Coronary artery (tissue), 2 donors: ENCODE measurements around the gene HIF3A.

Experiments
- DNase-seq: peaks from one replicate; pipeline ENCODE4 v3.0.0-alpha.2; 2017; ENCODE audit warnings: low spot score
- H3K27ac ChIP-seq, 2 donors: fragments of 200-600 bp; sonication (generic); one replicate each; pipeline ENCODE4 v1.5.1; 2016 to 2019
- H3K4me3 ChIP-seq: fragments of 200-600 bp; sonication (generic); 2 replicates; pipeline ENCODE4 v1.5.1; 2016; ENCODE audit warnings: mild to moderate bottlenecking, moderate library complexity
- CTCF ChIP-seq: fragments of 200-600 bp; sonication (generic); IDR thresholded peaks from one replicate; pipeline ENCODE4 v1.5.1; 2019; ENCODE audit warnings: antibody characterized with exemption

Gene HIF3A

GRCh38 chr19:46295401-46296201 is 1.2 kb upstream of the HIF3A start:
- H3K4me3 ChIP-seq = no peak overlapping the region
- H3K27ac ChIP-seq = peak overlapping the region; percentile 55 to 97
- TF ChIP-seq CTCF = no peak
- DNase-seq = no peak

GRCh38 chr19:46296202-46296480 is 701 bp upstream of the HIF3A start:
- DNase-seq = no peak
- Histone ChIP-seq H3K27ac (peak overlapping the region; percentile 97 to 98), H3K4me3 (peak overlapping the region; percentile 81)
- no peak for TF ChIP-seq CTCF

GRCh38 chr19:46297700-46298478 is 1.0 kb downstream of the HIF3A start:
- peak overlapping the region; percentile 81 for H3K4me3 ChIP-seq
- DNase-seq = peak; percentile 93
- TF ChIP-seq CTCF = peak; percentile 17
- H3K27ac ChIP-seq = peak overlapping the region; percentile 97 to 98

- no peak for DNase-seq
- TF ChIP-seq CTCF = no peak
- peak overlapping the region; percentile 97 to 98 for H3K27ac ChIP-seq
- H3K4me3 ChIP-seq = peak overlapping the region; percentile 81
Measured at GRCh38 chr19:46298479-46299003, 1.7 kb downstream of the HIF3A start.

GRCh38 chr19:46299004-46299509 is 2.2 kb downstream of the HIF3A start:
- peak overlapping the region; percentile 81 for H3K4me3 ChIP-seq

GRCh38 chr19:46299695-46300094 is 2.9 kb downstream of the HIF3A start:
- H3K4me3 ChIP-seq = peak overlapping the region; percentile 81
- DNase-seq = no peak

More at GRCh38 chr19:46299004-46299509, 2.2 kb downstream of the HIF3A start:
- no peak for TF ChIP-seq CTCF
- peak; percentile 98 for DNase-seq
- H3K27ac ChIP-seq = peak overlapping the region; percentile 97 to 98

More at GRCh38 chr19:46299695-46300094, 2.9 kb downstream of the HIF3A start:
- H3K27ac ChIP-seq = peak overlapping the region; percentile 97 to 98
- TF ChIP-seq CTCF = no peak
